Osteoblast (primary cell): ENCODE measurements around the gene SCMH1. TPM values are rescaled to one million over a fixed set of nuclear protein-coding genes. Genes with fewer than 3 reads are reported as not detected.

ENCODE experiments used
- DNase-seq: peaks from one replicate; pipeline ENCODE4 v3.0.0; 2011; ENCODE audit warnings: low spot score, mixed read lengths; ENCODE audit not compliant: insufficient read length; ENCODE audit errors: missing footprints
- H2AFZ ChIP-seq: 2 replicates; pipeline ENCODE4 v1.6.0; 2011; ENCODE audit warnings: mild to moderate bottlenecking, low read length
- H3K27ac ChIP-seq: 2 replicates; pipeline ENCODE4 v1.5.1; 2011; ENCODE audit warnings: mild to moderate bottlenecking, low read depth, low read length, moderate library complexity
- H3K27me3 ChIP-seq: 2 replicates; pipeline ENCODE4 v1.6.0; 2012; ENCODE audit warnings: mild to moderate bottlenecking, control low read depth, inconsistent platforms, low read length, moderate library complexity; ENCODE audit not compliant: insufficient read depth
- H3K36me3 ChIP-seq: 2 replicates; pipeline ENCODE4 v1.5.1; 2011; ENCODE audit warnings: mild to moderate bottlenecking, low read length, control low read depth, moderate library complexity; ENCODE audit not compliant: insufficient read depth
- H3K4me1 ChIP-seq: 2 replicates; pipeline ENCODE4 v1.5.1; 2011; ENCODE audit warnings: mild to moderate bottlenecking, low read length, control low read depth, moderate library complexity; ENCODE audit not compliant: insufficient read depth
- H3K4me2 ChIP-seq: 2 replicates; pipeline ENCODE4 v1.6.0; 2011; ENCODE audit warnings: mild to moderate bottlenecking, low read length; ENCODE audit not compliant: insufficient read depth
- H3K4me3 ChIP-seq: fragments of 200-600 bp; sonication (generic); 3 replicates; pipeline ENCODE4 v1.5.1; 2012; ENCODE audit warnings: mild to moderate bottlenecking, low read length, inconsistent platforms; ENCODE audit not compliant: insufficient read depth
- H3K79me2 ChIP-seq: 2 replicates; pipeline ENCODE4 v1.6.0; 2012; ENCODE audit warnings: mild to moderate bottlenecking, low read length, control low read depth, inconsistent platforms; ENCODE audit not compliant: insufficient read depth
- H3K9me3 ChIP-seq: 2 replicates; pipeline ENCODE4 v1.5.1; 2011; ENCODE audit warnings: low read depth, low read length, control low read depth
- H4K20me1 ChIP-seq: 2 replicates; pipeline ENCODE4 v1.6.0; 2012; ENCODE audit warnings: mild to moderate bottlenecking, low read length, control low read depth; ENCODE audit not compliant: insufficient read depth
- CTCF ChIP-seq: IDR thresholded peaks from 2 replicates; pipeline ENCODE4 v1.5.1; 2011; ENCODE audit warnings: mild to moderate bottlenecking, low read depth, low read length, moderate library complexity; ENCODE audit errors: extremely low read depth
- total RNA-seq: library from RNA; depleted of rRNA; stranded (reverse); fragments of >200 nt; gene quantifications from 2 replicates; pipeline ENCODE4 v1.2.3, GENCODE V29; 2012

The SCMH1 gene
- total RNA-seq, 1 donor = 33.7 TPM

DNA sequence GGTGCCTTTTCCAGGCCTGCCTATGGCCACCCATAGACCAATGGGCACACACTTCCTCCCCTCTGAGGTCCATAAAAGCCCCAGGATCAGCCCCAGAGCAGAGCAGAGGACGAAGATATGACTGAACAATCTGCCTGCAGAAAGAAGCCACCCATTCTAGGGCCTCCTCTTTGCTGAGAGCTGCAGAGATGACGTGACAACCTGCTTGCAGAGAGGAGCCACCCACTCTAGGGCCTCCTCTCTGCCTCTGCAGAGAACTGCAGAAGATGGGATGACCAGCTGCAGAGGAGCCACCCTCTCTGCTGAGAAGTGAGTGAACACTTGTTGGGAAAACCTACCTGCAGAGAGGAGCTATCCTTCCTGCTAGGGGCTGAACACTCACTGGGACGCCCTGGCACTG is 79.7 kb downstream of the SCMH1 start:
- no peak for DNase-seq
- Histone ChIP-seq H3K4me1 (peaks cover 7% of the 10 kb centered on the region), H3K27ac (no peak overlapping the region), H4K20me1 (no peaks in the 10 kb centered on the region), H3K79me2 (no peaks in the 10 kb centered on the region), H2AFZ (no peak overlapping the region), H3K4me3 (no peak overlapping the region), H3K4me2 (no peak overlapping the region), H3K36me3 (peaks cover 4% of the 10 kb centered on the region), H3K9me3 (no peaks in the 10 kb centered on the region), H3K27me3 (no peaks in the 10 kb centered on the region)
- no peak for TF ChIP-seq CTCF

- H3K36me3 ChIP-seq = peaks cover 4% of the 10 kb centered on the region
- no peaks in the 10 kb centered on the region for H4K20me1 ChIP-seq
- no peaks in the 10 kb centered on the region for H3K79me2 ChIP-seq
- no peak overlapping the region for H2AFZ ChIP-seq
- H3K27ac ChIP-seq = no peak overlapping the region
- H3K27me3 ChIP-seq = no peaks in the 10 kb centered on the region
- no peak for DNase-seq
- no peak for TF ChIP-seq CTCF
- no peak overlapping the region for H3K4me3 ChIP-seq
- peaks cover 7% of the 10 kb centered on the region for H3K4me1 ChIP-seq
- H3K9me3 ChIP-seq = no peaks in the 10 kb centered on the region
- no peak overlapping the region for H3K4me2 ChIP-seq
These were observed 80.3 kb downstream of the SCMH1 start for GRCh38 chr1:41161846-41162245.

DNA sequence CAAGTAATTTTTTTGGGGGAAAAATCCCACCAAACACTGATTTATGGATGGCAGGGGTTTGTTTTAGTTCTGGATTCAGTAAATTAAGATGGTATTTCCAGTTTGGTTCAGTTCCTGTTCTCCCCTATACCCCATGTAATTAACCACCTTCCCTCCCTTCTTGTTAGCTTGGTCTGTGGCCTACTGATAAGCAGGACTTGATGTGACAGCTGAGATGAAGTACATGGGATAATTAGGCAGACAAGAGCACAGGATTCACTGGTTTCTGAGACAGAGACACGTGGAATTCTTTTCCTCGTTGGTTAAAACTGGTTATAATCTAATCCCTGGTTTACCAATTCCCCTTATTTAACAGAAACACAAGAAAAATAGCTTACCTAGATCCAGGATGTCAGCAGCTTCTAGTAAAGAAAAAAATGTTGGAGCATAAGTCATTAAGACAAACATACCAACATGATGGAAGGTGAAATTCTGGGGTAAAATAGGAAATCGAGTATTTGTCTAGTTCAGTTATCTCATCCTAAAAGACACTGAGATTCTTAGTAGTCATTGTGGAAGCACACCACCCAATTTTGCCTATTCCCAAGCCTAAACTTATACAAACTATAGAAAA is 81.5 kb downstream of the SCMH1 start:
- H3K9me3 ChIP-seq = no peaks in the 10 kb centered on the region

DNA sequence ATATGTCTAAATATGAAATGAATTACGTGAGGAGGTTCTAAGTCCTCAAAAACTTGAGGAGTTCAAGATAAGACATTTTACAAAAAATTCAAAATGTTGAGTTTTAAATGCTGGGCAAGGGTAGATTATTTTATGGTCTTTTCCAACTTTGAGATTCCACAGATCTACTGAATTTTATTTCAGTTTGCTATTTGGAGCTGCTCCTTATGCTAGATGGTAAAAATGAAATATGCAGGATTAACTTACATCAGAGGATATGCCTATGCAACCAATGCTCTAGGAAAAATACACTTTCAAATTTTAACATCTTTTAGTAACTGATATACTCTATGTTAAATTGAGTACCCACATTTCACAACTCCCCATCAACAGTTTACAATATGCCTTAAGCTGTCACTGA is 83.1 kb downstream of the SCMH1 start:
- H2AFZ ChIP-seq = no peak overlapping the region
- TF ChIP-seq CTCF = no peak
- H3K36me3 ChIP-seq = peaks cover 4% of the 10 kb centered on the region
- H4K20me1 ChIP-seq = no peaks in the 10 kb centered on the region
- H3K4me2 ChIP-seq = no peak overlapping the region
- DNase-seq = peak; percentile 32
- H3K4me1 ChIP-seq = peaks cover 15% of the 10 kb centered on the region
- no peak overlapping the region for H3K4me3 ChIP-seq
- no peaks in the 10 kb centered on the region for H3K79me2 ChIP-seq
- no peaks in the 10 kb centered on the region for H3K9me3 ChIP-seq
- H3K27ac ChIP-seq = no peak overlapping the region
- no peaks in the 10 kb centered on the region for H3K27me3 ChIP-seq

More for the DNA sequence above, 81.5 kb downstream of the SCMH1 start:
- Histone ChIP-seq H4K20me1 (no peaks in the 10 kb centered on the region), H3K4me1 (peaks cover 12% of the 10 kb centered on the region), H3K79me2 (no peaks in the 10 kb centered on the region), H3K27me3 (no peaks in the 10 kb centered on the region), H3K36me3 (peaks cover 4% of the 10 kb centered on the region), H3K4me2 (no peak overlapping the region), H3K27ac (no peak overlapping the region), H3K4me3 (no peak overlapping the region), H2AFZ (no peak overlapping the region)
- TF ChIP-seq CTCF = no peak
- peak; percentile 23 for DNase-seq
